H9 (cell line): ENCODE results near the gene EFTUD2. TPM values are rescaled to one million over a fixed set of nuclear protein-coding genes. Genes with fewer than 3 reads are reported as not detected.

Experiments used
- DNase-seq: peaks from one replicate; pipeline ENCODE4 v3.0.0-alpha.2; 2017
- H2AFZ ChIP-seq: one replicate; pipeline ENCODE4 v1.6.1; 2013; ENCODE audit warnings: mild to moderate bottlenecking, low read length, control low read depth, moderate library complexity
- H2AK5ac ChIP-seq: 2 replicates; pipeline ENCODE4 v1.6.1; 2013; ENCODE audit warnings: low read length, control low read depth, mixed read lengths; ENCODE audit not compliant: insufficient read length
- H2BK120ac ChIP-seq: one replicate; pipeline ENCODE4 v1.6.1; 2013; ENCODE audit warnings: low read depth, mild to moderate bottlenecking, low read length, control low read depth, inconsistent platforms; ENCODE audit not compliant: poor library complexity, severe bottlenecking
- H2BK12ac ChIP-seq: 2 replicates; pipeline ENCODE4 v1.6.1; 2013; ENCODE audit warnings: low read length, control low read depth, mixed read lengths, low read depth; ENCODE audit not compliant: insufficient read length
- H2BK15ac ChIP-seq: 2 replicates; pipeline ENCODE4 v1.6.1; 2013; ENCODE audit warnings: low read depth, low read length, control low read depth
- H2BK20ac ChIP-seq: one replicate; pipeline ENCODE4 v1.6.1; 2013; ENCODE audit warnings: low read depth, mild to moderate bottlenecking, low read length, control low read depth, inconsistent platforms; ENCODE audit not compliant: poor library complexity, severe bottlenecking
- H2BK5ac ChIP-seq: 2 replicates; pipeline ENCODE4 v1.6.1; 2013; ENCODE audit warnings: low read length, control low read depth, mixed read lengths; ENCODE audit not compliant: insufficient read length
- H3K14ac ChIP-seq: 2 replicates; pipeline ENCODE4 v1.6.1; 2013; ENCODE audit warnings: low read length, control low read depth; ENCODE audit not compliant: insufficient read depth
- H3K18ac ChIP-seq: 2 replicates; pipeline ENCODE4 v1.6.1; 2013; ENCODE audit warnings: low read depth, mild to moderate bottlenecking, mixed read lengths, low read length, control low read depth; ENCODE audit not compliant: insufficient read length
- H3K23ac ChIP-seq: 2 replicates; pipeline ENCODE4 v1.6.1; 2013; ENCODE audit warnings: low read length, control low read depth, mixed read lengths, low read depth; ENCODE audit not compliant: insufficient read length
- H3K23me2 ChIP-seq: 2 replicates; pipeline ENCODE4 v1.6.1; 2013; ENCODE audit warnings: low read depth, mild to moderate bottlenecking, mixed read lengths, low read length, control low read depth; ENCODE audit not compliant: insufficient read length, poor library complexity, severe bottlenecking
- H3K27ac ChIP-seq: 2 replicates; pipeline ENCODE4 v1.5.1; 2013; ENCODE audit warnings: low read length, control low read depth, mixed read lengths, low read depth; ENCODE audit not compliant: insufficient read length
- H3K27me3 ChIP-seq: 2 replicates; pipeline ENCODE4 v1.6.1; 2013; ENCODE audit warnings: low read length, control low read depth, inconsistent platforms; ENCODE audit not compliant: insufficient read depth
- H3K4ac ChIP-seq: 2 replicates; pipeline ENCODE4 v1.6.1; 2013; ENCODE audit warnings: low read depth, mild to moderate bottlenecking, control low read depth, inconsistent platforms, low read length, moderate library complexity
- H3K4me1 ChIP-seq: 2 replicates; pipeline ENCODE4 v1.6.1; 2013; ENCODE audit warnings: low read length, control low read depth, inconsistent platforms; ENCODE audit not compliant: insufficient read depth
- H3K4me2 ChIP-seq: 2 replicates; pipeline ENCODE4 v1.6.1; 2013; ENCODE audit warnings: low read length, control low read depth, mixed read lengths; ENCODE audit not compliant: insufficient read length, insufficient read depth
- H3K56ac ChIP-seq: 2 replicates; pipeline ENCODE4 v1.6.1; 2013; ENCODE audit warnings: low read depth, mild to moderate bottlenecking, mixed read lengths, low read length, control low read depth; ENCODE audit not compliant: insufficient read length
- H3K79me1 ChIP-seq: 2 replicates; pipeline ENCODE4 v1.6.1; 2013; ENCODE audit warnings: low read depth, mild to moderate bottlenecking, moderate library complexity, low read length, control low read depth, inconsistent platforms; ENCODE audit not compliant: insufficient read depth, poor library complexity, severe bottlenecking
- H3K79me2 ChIP-seq: 2 replicates; pipeline ENCODE4 v1.6.1; 2013; ENCODE audit warnings: low read length, control low read depth, inconsistent platforms; ENCODE audit not compliant: insufficient read depth
- H3K9ac ChIP-seq: 2 replicates; pipeline ENCODE4 v1.6.1; 2013; ENCODE audit warnings: low read length, control low read depth, mixed read lengths; ENCODE audit not compliant: insufficient read length; ENCODE audit errors: extremely low read depth
- H3K9me3 ChIP-seq: one replicate; pipeline ENCODE4 v1.6.1; 2013; ENCODE audit warnings: low read depth, low read length, inconsistent platforms; ENCODE audit not compliant: control insufficient read depth
- H3T11ph ChIP-seq: one replicate; pipeline ENCODE4 v1.6.1; 2013; ENCODE audit warnings: mild to moderate bottlenecking, low read length, control low read depth, inconsistent platforms
- H4K20me1 ChIP-seq: one replicate; pipeline ENCODE4 v1.6.1; 2013; ENCODE audit not compliant: control insufficient read depth, insufficient read length, insufficient read depth
- H4K5ac ChIP-seq: 2 replicates; pipeline ENCODE4 v1.6.1; 2013; ENCODE audit warnings: low read depth, mild to moderate bottlenecking, mixed read lengths, low read length, control low read depth; ENCODE audit not compliant: insufficient read length
- H4K8ac ChIP-seq: replicated peaks from 2 replicates; pipeline ENCODE4 v1.6.1; 2013; ENCODE audit warnings: low read length, control low read depth, mixed read lengths, low read depth; ENCODE audit not compliant: insufficient read length
- H4K91ac ChIP-seq: 2 replicates; pipeline ENCODE4 v1.6.1; 2013; ENCODE audit warnings: low read depth, mild to moderate bottlenecking, moderate library complexity, mixed read lengths, low read length, control low read depth; ENCODE audit not compliant: insufficient read length
- H3K27ac Mint-ChIP-seq, 3 experiments: 2 replicates in 2 of 3; 3 replicates in 1 of 3; pipeline ENCODE4 v1.8.0; 2020 to 2021; ENCODE audit warnings: mixed read lengths in 3 of 3, mild to moderate bottlenecking in 1 of 3, moderate library complexity in 1 of 3
- H3K27me3 Mint-ChIP-seq: 2 replicates; pipeline ENCODE4 v1.8.0; 2021; ENCODE audit warnings: low read depth, mild to moderate bottlenecking, moderate library complexity, mixed read lengths
- H3K36me3 Mint-ChIP-seq, 3 experiments: 2 replicates in 2 of 3; 3 replicates in 1 of 3; pipeline ENCODE4 v1.8.0; 2020 to 2021; ENCODE audit warnings: low read depth in 3 of 3, mixed read lengths in 3 of 3; ENCODE audit not compliant: insufficient read depth in 1 of 3
- H3K4me1 Mint-ChIP-seq, 2 experiments: 2 replicates each; pipeline ENCODE4 v1.8.0; 2020; ENCODE audit warnings: mixed read lengths in 2 of 2
- H3K4me3 Mint-ChIP-seq, 2 experiments: 2 replicates in 1 of 2; 3 replicates in 1 of 2; pipeline ENCODE4 v1.8.0; 2020 to 2021; ENCODE audit warnings: mild to moderate bottlenecking in 2 of 2, mixed read lengths in 2 of 2, moderate library complexity in 1 of 2
- H3K9me3 Mint-ChIP-seq, 2 experiments: 2 replicates in 1 of 2; 3 replicates in 1 of 2; pipeline ENCODE4 v1.8.0; 2020; ENCODE audit warnings: mild to moderate bottlenecking in 2 of 2, mixed read lengths in 2 of 2, moderate library complexity in 1 of 2
- WGBS: extraction: QIAGEN DNeasy Blood & Tissue Kit; methylation state at CpG from one replicate; pipeline ENCODE4 v1.1.7; 2013; ENCODE audit warnings: missing lambda C conversion rate, low lambda C conversion rate, mixed read lengths; ENCODE audit not compliant: insufficient read length; ENCODE audit errors: extremely low coverage; 5-methylcytosine and 5-hydroxymethylcytosine counted together
- total RNA-seq: library from RNA; stranded (reverse); gene quantifications from 2 replicates; pipeline ENCODE4 v1.2.1, GENCODE V29; 2021
- TF ChIP-seq, protein P1 (sequence below): fragments of 200-600 bp; sonication (generic); conservative IDR thresholded peaks from 3 replicates; pipeline ENCODE4 v1.8.0; 2021; ENCODE audit warnings: antibody characterized with exemption, mild to moderate bottlenecking

EFTUD2 gene
- total RNA-seq, 1 experiment from 2014 or later, result 150 TPM

DNA sequence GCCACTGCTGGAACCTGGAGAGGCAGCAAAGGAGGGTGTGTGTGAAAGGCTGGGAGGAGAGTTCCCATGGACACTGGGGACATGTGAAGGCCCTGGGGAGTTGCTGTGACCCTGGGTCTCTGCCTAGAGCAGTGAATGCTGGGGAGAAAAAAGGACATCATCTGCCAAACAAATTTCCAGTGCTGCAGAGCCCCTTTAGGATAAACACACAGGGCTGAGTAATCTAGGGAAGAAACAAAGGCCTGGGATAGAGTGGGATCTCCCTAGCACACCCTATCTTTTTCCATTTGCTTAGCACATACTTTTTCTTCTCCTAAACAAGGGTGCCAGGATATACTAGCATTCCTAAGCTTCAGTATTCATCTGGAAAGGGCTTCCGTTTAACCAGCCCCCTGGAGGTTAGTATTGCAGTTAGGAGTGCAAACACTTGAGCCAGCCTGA lies 54.8 kb downstream of the EFTUD2 start:
- Histone ChIP-seq H3K79me1 (no peaks in the 10 kb centered on the region), H3K4me2 (no peak overlapping the region), H4K8ac (no peak overlapping the region), H3K79me2 (no peaks in the 10 kb centered on the region), H4K20me1 (no peaks in the 10 kb centered on the region), H3K9me3 (no peaks in the 10 kb centered on the region), H3K56ac (no peak overlapping the region), H2BK5ac (no peak overlapping the region), H2BK12ac (no peak overlapping the region), H2BK120ac (no peak overlapping the region), H3K9ac (no peak overlapping the region), H2BK20ac (no peak overlapping the region), H3K27ac (no peak overlapping the region), H2BK15ac (no peak overlapping the region), H3K23me2 (no peaks in the 10 kb centered on the region), H3K18ac (no peak overlapping the region), H3K23ac (no peak overlapping the region), H3K27me3 (no peaks in the 10 kb centered on the region), H2AFZ (no peak overlapping the region), H3T11ph (no peak overlapping the region), H2AK5ac (no peak overlapping the region), H3K4ac (no peak overlapping the region), H3K4me1 (peaks cover 15% of the 10 kb centered on the region; the same call in 1 of the 2 replicates), H4K5ac (no peak overlapping the region), H4K91ac (no peak overlapping the region), H3K14ac (no peak overlapping the region)
- H3K27me3 Mint-ChIP-seq, result peaks cover 4% of the 10 kb centered on the region; the same call in 1 of the 2 replicates
- H3K27ac Mint-ChIP-seq, result peak overlapping the region in 2 of 3 experiments; percentile 18 to 62; a peak in 3 of 7 replicates
- TF ChIP-seq, protein P1, sequence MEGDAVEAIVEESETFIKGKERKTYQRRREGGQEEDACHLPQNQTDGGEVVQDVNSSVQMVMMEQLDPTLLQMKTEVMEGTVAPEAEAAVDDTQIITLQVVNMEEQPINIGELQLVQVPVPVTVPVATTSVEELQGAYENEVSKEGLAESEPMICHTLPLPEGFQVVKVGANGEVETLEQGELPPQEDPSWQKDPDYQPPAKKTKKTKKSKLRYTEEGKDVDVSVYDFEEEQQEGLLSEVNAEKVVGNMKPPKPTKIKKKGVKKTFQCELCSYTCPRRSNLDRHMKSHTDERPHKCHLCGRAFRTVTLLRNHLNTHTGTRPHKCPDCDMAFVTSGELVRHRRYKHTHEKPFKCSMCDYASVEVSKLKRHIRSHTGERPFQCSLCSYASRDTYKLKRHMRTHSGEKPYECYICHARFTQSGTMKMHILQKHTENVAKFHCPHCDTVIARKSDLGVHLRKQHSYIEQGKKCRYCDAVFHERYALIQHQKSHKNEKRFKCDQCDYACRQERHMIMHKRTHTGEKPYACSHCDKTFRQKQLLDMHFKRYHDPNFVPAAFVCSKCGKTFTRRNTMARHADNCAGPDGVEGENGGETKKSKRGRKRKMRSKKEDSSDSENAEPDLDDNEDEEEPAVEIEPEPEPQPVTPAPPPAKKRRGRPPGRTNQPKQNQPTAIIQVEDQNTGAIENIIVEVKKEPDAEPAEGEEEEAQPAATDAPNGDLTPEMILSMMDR, result peak; percentile 33; the same call in 2 of the 3 replicates
- no peak for DNase-seq
- peaks cover 29 to 39% of the 10 kb centered on the region in 2 experiments for H3K4me1 Mint-ChIP-seq
- WGBS, result no CpG with 5 or more reads among the region's 1 CpG
- H3K36me3 Mint-ChIP-seq, result peaks cover 0 to 4% (median 0%) of the 10 kb centered on the region in 3 experiments; a peak in 2 of 7 replicates
- H3K4me3 Mint-ChIP-seq, result 0 out of 5 replicates have a peak overlapping the region, but pooled peaks of 1 of the 2 experiments have one; percentile 29
- no peaks in the 10 kb centered on the region for H3K9me3 Mint-ChIP-seq
